IMR-90 (cell line): Measurements from ENCODE around the gene ACOT7.

Source experiments
- BHLHE40 ChIP-seq: fragments of 150-350 bp; IDR thresholded peaks from 2 replicates; pipeline ENCODE4 v1.6.1; 2016; ENCODE audit warnings: mild to moderate bottlenecking, low read depth, low read length
- CEBPB ChIP-seq: IDR thresholded peaks from 2 replicates; pipeline ENCODE4 v1.6.1; 2012; ENCODE audit warnings: low read depth, low read length, improper control_type of control experiment
- CTCF ChIP-seq: conservative IDR thresholded peaks from 2 replicates; pipeline ENCODE4 v1.5.1; 2012; ENCODE audit warnings: mild to moderate bottlenecking, low read depth, low read length, improper control_type of control experiment
- ELK1 ChIP-seq: fragments of 150-350 bp; IDR thresholded peaks from 2 replicates; pipeline ENCODE4 v1.6.1; 2016; ENCODE audit warnings: low read depth, mild to moderate bottlenecking, low read length, moderate library complexity, borderline replicate concordance
- MAFK ChIP-seq: IDR thresholded peaks from 2 replicates; pipeline ENCODE4 v1.6.1; 2012; ENCODE audit warnings: low read depth, low read length, improper control_type of control experiment
- MAZ ChIP-seq: IDR thresholded peaks from 2 replicates; pipeline ENCODE4 v1.6.1; 2012; ENCODE audit warnings: low read depth, mild to moderate bottlenecking, low read length, improper control_type of control experiment, moderate library complexity, borderline replicate concordance
- MXI1 ChIP-seq: IDR thresholded peaks from 2 replicates; pipeline ENCODE4 v1.6.1; 2012; ENCODE audit warnings: low read depth, mild to moderate bottlenecking, low read length, moderate library complexity, borderline replicate concordance
- NFE2L2 ChIP-seq: fragments of 150-350 bp; IDR thresholded peaks from 2 replicates; pipeline ENCODE4 v1.6.1; 2016; ENCODE audit warnings: low read depth, mild to moderate bottlenecking, low read length
- POLR2A ChIP-seq: IDR thresholded peaks from 2 replicates; pipeline ENCODE4 v1.6.1; 2012; ENCODE audit warnings: mild to moderate bottlenecking, low read depth, low read length
- RAD21 ChIP-seq: IDR thresholded peaks from 2 replicates; pipeline ENCODE4 v1.6.1; 2012; ENCODE audit warnings: low read length, improper control_type of control experiment
- RFX5 ChIP-seq: IDR thresholded peaks from 2 replicates; pipeline ENCODE4 v1.8.0; 2012; ENCODE audit warnings: low read depth, mild to moderate bottlenecking, low read length, moderate library complexity
- SMC3 ChIP-seq: fragments of 150-350 bp; IDR thresholded peaks from 2 replicates; pipeline ENCODE4 v1.6.1; 2016; ENCODE audit warnings: low read depth, mild to moderate bottlenecking, antibody characterized with exemption, low read length, moderate library complexity
- TF ChIP-seq, protein P1 (sequence below): fragments of 150-350 bp; IDR thresholded peaks from 2 replicates; pipeline ENCODE4 v1.6.1; 2017; ENCODE audit warnings: mild to moderate bottlenecking, antibody characterized with exemption, low read length, low read depth

DNA sequence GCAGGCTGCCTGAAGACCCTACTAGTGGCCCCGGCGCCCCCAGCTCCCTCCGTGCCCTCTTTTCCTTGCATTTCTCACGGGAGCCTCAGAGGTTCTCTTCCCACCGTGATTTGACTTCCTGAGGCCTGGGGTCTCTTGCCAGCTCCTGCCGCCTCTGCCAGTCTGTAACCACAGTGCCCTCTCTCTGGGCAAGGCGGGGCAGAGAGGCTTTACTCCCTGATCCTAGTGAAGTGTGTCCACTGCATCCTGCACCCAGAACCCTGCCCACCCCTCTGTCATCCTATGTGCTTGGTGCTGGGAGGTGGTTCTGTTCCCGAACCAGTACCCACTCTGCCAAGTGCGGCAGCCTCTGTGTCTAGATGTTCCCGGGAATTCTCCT, 33.4 kb upstream of the ACOT7 start:
- TF ChIP-seq SMC3, result no peak
- TF ChIP-seq POLR2A, result no peak
- TF ChIP-seq CTCF, result no peak
- TF ChIP-seq BHLHE40, result no peak
- no peak for TF ChIP-seq RFX5
- TF ChIP-seq CEBPB, result no peak
- no peak for TF ChIP-seq RAD21
- TF ChIP-seq MXI1, result no peak
- no peak for TF ChIP-seq NFE2L2
- no peak for TF ChIP-seq MAZ
- no peak for TF ChIP-seq MAFK
- TF ChIP-seq ELK1, result no peak
- TF ChIP-seq, protein P1, sequence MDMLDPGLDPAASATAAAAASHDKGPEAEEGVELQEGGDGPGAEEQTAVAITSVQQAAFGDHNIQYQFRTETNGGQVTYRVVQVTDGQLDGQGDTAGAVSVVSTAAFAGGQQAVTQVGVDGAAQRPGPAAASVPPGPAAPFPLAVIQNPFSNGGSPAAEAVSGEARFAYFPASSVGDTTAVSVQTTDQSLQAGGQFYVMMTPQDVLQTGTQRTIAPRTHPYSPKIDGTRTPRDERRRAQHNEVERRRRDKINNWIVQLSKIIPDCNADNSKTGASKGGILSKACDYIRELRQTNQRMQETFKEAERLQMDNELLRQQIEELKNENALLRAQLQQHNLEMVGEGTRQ, result no peak
